Breast epithelium (tissue), 4 donors: ENCODE measurements around the gene RIMKLA. TPM values are rescaled to one million over a fixed set of nuclear protein-coding genes. Genes with fewer than 3 reads are reported as not detected.

Experiments used
- DNase-seq, 2 donors: peaks; one replicate each; pipeline ENCODE4 v3.0.0-alpha.2; 2019; ENCODE audit warnings: low spot score in 2 of 2
- H3K27ac ChIP-seq, 2 donors: fragments of 200-600 bp; sonication (generic) in 1 of 2; one replicate each; pipeline ENCODE4 v1.5.1; 2016 to 2019; ENCODE audit warnings: mild to moderate bottlenecking in 1 of 2
- H3K27me3 ChIP-seq, 2 donors: fragments of 200-600 bp; sonication (generic) in 1 of 2; one replicate each; pipeline versions ENCODE4 v1.5.1 to v1.6.0; 2017 to 2019; ENCODE audit warnings: control low read depth in 1 of 2, mild to moderate bottlenecking in 1 of 2
- H3K36me3 ChIP-seq: fragments of 200-600 bp; one replicate; pipeline ENCODE4 v1.5.1; 2019
- H3K4me1 ChIP-seq, 2 donors: fragments of 200-600 bp; sonication (generic); one replicate each; pipeline ENCODE4 v1.5.1; 2016 to 2019; ENCODE audit warnings: control low read depth in 1 of 2
- H3K4me3 ChIP-seq, 3 donors: fragments of 200-600 bp; sonication (generic); 1 replicate in 2 of 3; 2 replicates in 1 of 3; pipeline ENCODE4 v1.5.1; 2016 to 2019; ENCODE audit warnings: mild to moderate bottlenecking in 3 of 3, moderate library complexity in 2 of 3
- H3K9me3 ChIP-seq, 2 donors: fragments of 200-600 bp; sonication (generic) in 1 of 2; one replicate each; pipeline ENCODE4 v1.5.1; 2016 to 2019; ENCODE audit warnings: control low read depth in 1 of 2
- POLR2A ChIP-seq: fragments of 450-650 bp; IDR thresholded peaks from one replicate; pipeline ENCODE4 v1.6.1; 2016; ENCODE audit warnings: antibody characterized with exemption, mild to moderate bottlenecking, moderate library complexity
- POLR2AphosphoS5 ChIP-seq, 3 donors: sonication (generic); formaldehyde crosslinking; IDR thresholded peaks; one replicate each; pipeline ENCODE4 v1.6.1; 2017; ENCODE audit warnings: antibody characterized with exemption in 3 of 3
- intact Hi-C: fragments of 100-400 bp; cut with DNase I; formaldehyde crosslinking; loops from one replicate; pipeline ENCODE4 v1.15.1; 2023; ENCODE audit warnings: low total_unique reads
- total RNA-seq, 3 donors: library from RNA; depleted of rRNA; stranded (reverse); fragments of >200 nt; gene quantifications; one replicate each; pipeline ENCODE4 v1.1.0, GENCODE V29; 2016
- TF ChIP-seq, protein P1 (sequence below), 3 donors: fragments of 450-650 bp; IDR thresholded peaks; one replicate each; pipeline ENCODE4 v1.5.1; 2016 to 2017; ENCODE audit warnings: antibody characterized with exemption in 3 of 3, mild to moderate bottlenecking in 3 of 3, moderate library complexity in 3 of 3

RIMKLA gene
- total RNA-seq, 3 donors from 2014 or later: 0.32 to 0.73 (median 0.66) TPM

DNA sequence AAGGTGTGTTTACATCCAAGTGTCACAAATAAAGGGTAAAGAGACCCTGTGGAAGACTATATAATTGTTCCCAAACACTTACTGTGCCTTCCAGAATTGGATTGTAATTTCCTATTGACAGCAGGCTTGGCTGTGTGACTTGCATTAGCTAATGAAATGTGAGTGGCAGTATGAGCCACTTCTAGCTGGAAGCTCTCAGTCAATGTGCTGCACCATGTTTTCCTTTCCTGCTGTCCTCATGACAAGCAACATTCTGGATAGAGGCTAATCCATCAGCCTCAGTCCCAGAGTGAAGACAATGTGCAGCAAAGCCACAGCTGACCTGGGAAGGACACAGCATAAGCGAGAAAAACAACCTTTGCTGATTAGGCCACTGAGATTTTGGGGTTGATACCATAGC, 39.7 kb upstream of the RIMKLA start:
- H3K9me3 ChIP-seq: no peaks in the 10 kb centered on the region
- H3K4me3 ChIP-seq: no peak overlapping the region
- intact Hi-C loops: no loop called here
- no peaks in the 10 kb centered on the region for H3K27me3 ChIP-seq
- H3K4me1 ChIP-seq: no peaks in the 10 kb centered on the region
- no peak for DNase-seq
- TF ChIP-seq POLR2AphosphoS5 (IDR thresholded peaks at IDR 0.05) (no peak), POLR2A (no peak)
- TF ChIP-seq, protein P1, sequence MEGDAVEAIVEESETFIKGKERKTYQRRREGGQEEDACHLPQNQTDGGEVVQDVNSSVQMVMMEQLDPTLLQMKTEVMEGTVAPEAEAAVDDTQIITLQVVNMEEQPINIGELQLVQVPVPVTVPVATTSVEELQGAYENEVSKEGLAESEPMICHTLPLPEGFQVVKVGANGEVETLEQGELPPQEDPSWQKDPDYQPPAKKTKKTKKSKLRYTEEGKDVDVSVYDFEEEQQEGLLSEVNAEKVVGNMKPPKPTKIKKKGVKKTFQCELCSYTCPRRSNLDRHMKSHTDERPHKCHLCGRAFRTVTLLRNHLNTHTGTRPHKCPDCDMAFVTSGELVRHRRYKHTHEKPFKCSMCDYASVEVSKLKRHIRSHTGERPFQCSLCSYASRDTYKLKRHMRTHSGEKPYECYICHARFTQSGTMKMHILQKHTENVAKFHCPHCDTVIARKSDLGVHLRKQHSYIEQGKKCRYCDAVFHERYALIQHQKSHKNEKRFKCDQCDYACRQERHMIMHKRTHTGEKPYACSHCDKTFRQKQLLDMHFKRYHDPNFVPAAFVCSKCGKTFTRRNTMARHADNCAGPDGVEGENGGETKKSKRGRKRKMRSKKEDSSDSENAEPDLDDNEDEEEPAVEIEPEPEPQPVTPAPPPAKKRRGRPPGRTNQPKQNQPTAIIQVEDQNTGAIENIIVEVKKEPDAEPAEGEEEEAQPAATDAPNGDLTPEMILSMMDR (IDR thresholded peaks at IDR 0.05): no peak
- no peak overlapping the region for H3K27ac ChIP-seq
- H3K36me3 ChIP-seq: no peaks in the 10 kb centered on the region

DNA sequence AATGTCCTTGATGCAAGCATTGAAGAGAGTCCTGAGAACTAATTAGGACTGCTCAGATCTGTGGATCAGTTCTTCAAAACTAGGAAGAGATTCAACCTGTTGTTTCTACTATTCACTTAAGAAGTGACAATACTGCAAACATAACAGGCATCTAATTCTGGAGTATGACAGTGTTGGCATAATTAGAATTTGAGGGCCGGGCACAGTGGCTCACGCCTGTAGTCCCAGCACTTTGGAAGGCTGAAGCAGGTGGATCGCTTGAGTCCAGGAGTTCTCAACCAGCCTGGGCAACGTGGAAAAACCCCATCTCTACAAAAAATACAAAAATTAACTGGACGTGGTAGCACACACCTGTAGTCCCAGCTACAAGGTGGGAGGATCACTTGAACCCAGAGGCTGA, 37.5 kb upstream of the RIMKLA start:
- intact Hi-C loops: no loop called here
- H3K27me3 ChIP-seq: no peaks in the 10 kb centered on the region
- no peaks in the 10 kb centered on the region for H3K9me3 ChIP-seq
- H3K36me3 ChIP-seq: no peaks in the 10 kb centered on the region
- H3K4me3 ChIP-seq: no peak overlapping the region
- TF ChIP-seq, protein P1 (IDR thresholded peaks at IDR 0.05): no peak
- TF ChIP-seq POLR2AphosphoS5 (IDR thresholded peaks at IDR 0.05): no peak
- TF ChIP-seq POLR2A: no peak
- no peaks in the 10 kb centered on the region for H3K4me1 ChIP-seq
- no peak overlapping the region for H3K27ac ChIP-seq
- DNase-seq: no peak

DNA sequence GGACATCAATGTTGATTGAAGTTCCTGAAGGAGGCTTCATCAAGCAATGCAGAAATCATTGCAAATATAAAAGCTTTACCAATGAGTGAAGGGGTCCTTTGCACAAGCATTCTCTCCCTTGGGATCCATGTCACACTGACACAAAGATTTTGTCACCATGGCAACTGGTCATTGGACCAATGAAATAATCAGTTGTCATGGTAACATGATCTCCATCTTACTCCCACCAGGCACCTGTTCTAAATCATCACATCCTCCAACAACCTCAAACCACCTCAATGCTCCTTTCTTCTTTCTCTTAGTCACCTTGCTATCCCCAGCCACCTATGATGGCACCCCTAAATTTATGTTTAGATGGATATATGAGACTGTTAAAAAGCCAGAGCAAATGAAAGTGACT, 32.1 kb upstream of the RIMKLA start:
- TF ChIP-seq, protein P1 (IDR thresholded peaks at IDR 0.05): no peak
- no peak for TF ChIP-seq POLR2AphosphoS5 (IDR thresholded peaks at IDR 0.05)
- TF ChIP-seq POLR2A: no peak
- no peak overlapping the region for H3K27ac ChIP-seq
- H3K9me3 ChIP-seq: no peaks in the 10 kb centered on the region
- no peaks in the 10 kb centered on the region for H3K36me3 ChIP-seq
- H3K27me3 ChIP-seq: no peaks in the 10 kb centered on the region
- H3K4me1 ChIP-seq: no peaks in the 10 kb centered on the region
- DNase-seq: no peak
- intact Hi-C loops: loop anchor here (5.0 kb wide), 1 partner anchor 124 kb away; no protein-coding TSS in a partner anchor
- no peak overlapping the region for H3K4me3 ChIP-seq

DNA sequence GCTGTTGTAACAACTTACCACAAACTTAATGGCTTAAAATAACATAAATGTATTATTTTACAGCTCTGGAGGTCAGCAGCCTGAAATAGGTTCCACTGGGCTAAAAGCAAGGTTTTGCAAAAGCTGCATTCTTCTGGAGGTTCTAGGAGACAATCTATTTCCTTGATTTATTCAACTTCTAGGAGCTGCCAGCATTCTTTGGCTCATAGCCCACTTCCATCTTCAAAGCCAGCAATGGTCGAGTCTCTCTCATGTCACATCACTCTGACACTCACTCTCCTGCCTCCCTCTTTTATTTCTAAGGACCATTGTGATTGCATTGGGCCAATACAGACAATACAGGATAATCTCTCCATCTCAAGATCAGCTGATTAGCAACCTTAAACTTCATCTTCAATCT, 30.5 kb upstream of the RIMKLA start:
- H3K36me3 ChIP-seq: no peaks in the 10 kb centered on the region
- no peak overlapping the region for H3K4me3 ChIP-seq
- H3K27me3 ChIP-seq: no peaks in the 10 kb centered on the region
- H3K4me1 ChIP-seq: no peaks in the 10 kb centered on the region
- intact Hi-C loops: no loop called here
- H3K27ac ChIP-seq: no peak overlapping the region
- no peaks in the 10 kb centered on the region for H3K9me3 ChIP-seq
- no peak for DNase-seq
- TF ChIP-seq POLR2A (no peak), POLR2AphosphoS5 (IDR thresholded peaks at IDR 0.05) (no peak)
- TF ChIP-seq, protein P1 (IDR thresholded peaks at IDR 0.05): no peak

DNA sequence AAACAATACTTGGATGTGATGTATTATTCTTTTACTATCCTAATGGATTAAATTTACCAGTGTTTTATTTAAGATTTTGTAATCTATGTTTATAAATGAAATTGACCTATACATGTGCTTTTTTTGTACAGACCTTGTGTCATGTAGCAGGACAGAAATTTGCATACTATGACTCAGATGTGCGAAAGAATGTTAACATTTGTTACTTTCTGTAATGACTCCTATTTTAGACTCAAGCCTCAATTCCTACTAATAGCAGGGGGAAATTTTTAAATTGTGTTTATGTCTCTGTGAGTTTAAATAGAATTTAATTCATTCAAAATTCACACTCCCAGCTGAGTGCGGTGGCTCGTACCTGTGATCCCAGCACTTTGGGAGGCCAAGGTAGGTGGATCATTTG, 21.8 kb upstream of the RIMKLA start:
- intact Hi-C loops: no loop called here
- no peaks in the 10 kb centered on the region for H3K36me3 ChIP-seq
- H3K27me3 ChIP-seq: no peaks in the 10 kb centered on the region
- no peaks in the 10 kb centered on the region for H3K4me1 ChIP-seq
- H3K27ac ChIP-seq: no peak overlapping the region
- TF ChIP-seq POLR2AphosphoS5 (IDR thresholded peaks at IDR 0.05) (no peak), POLR2A (no peak)
- TF ChIP-seq, protein P1 (IDR thresholded peaks at IDR 0.05): no peak
- H3K4me3 ChIP-seq: no peak overlapping the region
- no peaks in the 10 kb centered on the region for H3K9me3 ChIP-seq
- no peak for DNase-seq
